Smooth muscle cell (in vitro differentiated cells): Measurements from ENCODE around the gene PKDREJ. TPM values are rescaled to one million over a fixed set of nuclear protein-coding genes. Genes with fewer than 3 reads are reported as not detected.

ENCODE experiments used
- DNase-seq: peaks from one replicate; lab custom pipeline; 2025; ENCODE audit not compliant: unreplicated experiment; lab: John Stamatoyannopoulos, UW
- H2AFZ ChIP-seq: fragments of 200-600 bp; sonication (generic); 2 replicates; pipeline ENCODE4 v1.6.0; 2016; ENCODE audit warnings: antibody characterized with exemption, low read depth, mild to moderate bottlenecking
- H3F3A ChIP-seq: fragments of 200-600 bp; sonication (generic); 2 replicates; pipeline ENCODE4 v1.6.0; 2017; ENCODE audit warnings: antibody characterized with exemption, low read depth
- H3K27ac ChIP-seq: fragments of 200-600 bp; sonication (generic); 2 replicates; pipeline ENCODE4 v1.5.1; 2016; ENCODE audit warnings: low read depth, mild to moderate bottlenecking
- H3K27me3 ChIP-seq: fragments of 200-600 bp; sonication (generic); 2 replicates; pipeline ENCODE4 v1.6.1; 2016; ENCODE audit warnings: low read depth, mild to moderate bottlenecking
- H3K36me3 ChIP-seq: fragments of 200-600 bp; sonication (generic); 2 replicates; pipeline ENCODE4 v1.5.1; 2016; ENCODE audit warnings: low read depth
- H3K4me1 ChIP-seq: fragments of 200-600 bp; sonication (generic); 2 replicates; pipeline ENCODE4 v1.5.1; 2016; ENCODE audit warnings: low read depth
- H3K4me2 ChIP-seq: fragments of 200-600 bp; sonication (generic); 2 replicates; pipeline ENCODE4 v1.6.0; 2016; ENCODE audit warnings: mild to moderate bottlenecking
- H3K4me3 ChIP-seq: fragments of 200-600 bp; sonication (generic); 2 replicates; pipeline ENCODE4 v1.5.1; 2016; ENCODE audit warnings: mild to moderate bottlenecking
- H3K79me2 ChIP-seq: fragments of 200-600 bp; sonication (generic); 2 replicates; pipeline ENCODE4 v1.6.0; 2016; ENCODE audit warnings: low read depth, mild to moderate bottlenecking
- H3K9ac ChIP-seq: fragments of 200-600 bp; sonication (generic); 2 replicates; pipeline ENCODE4 v1.6.0; 2016; ENCODE audit warnings: low read depth
- H3K9me3 ChIP-seq: fragments of 200-600 bp; sonication (generic); replicated peaks from 2 replicates; pipeline ENCODE4 v1.5.1; 2016; ENCODE audit warnings: low read depth
- H4K20me1 ChIP-seq: fragments of 200-600 bp; sonication (generic); 2 replicates; pipeline ENCODE4 v1.6.0; 2016; ENCODE audit warnings: low read depth
- WGBS: methylation state at CpG from one replicate; pipeline ENCODE4 v1.1.7; 2016; ENCODE audit warnings: low lambda C conversion rate; 5-methylcytosine and 5-hydroxymethylcytosine counted together
- polyA plus RNA-seq: library from polyadenylated mRNA; unstranded; fragments of >200 nt; fragmentation: Nextera tagmentation; extraction: Ambion mirVana; gene quantifications from 2 replicates; pipeline ENCODE4 v1.2.1, GENCODE V29; 2016
- total RNA-seq: library from RNA; depleted of rRNA; stranded (reverse); fragments of >200 nt; gene quantifications from 2 replicates; pipeline ENCODE4 v1.2.3, GENCODE V29; 2014
- TF ChIP-seq, protein P1 (sequence below): fragments of 200-600 bp; sonication (generic); IDR thresholded peaks from 2 replicates; pipeline ENCODE4 v1.5.1; 2017; ENCODE audit warnings: borderline replicate concordance, mild to moderate bottlenecking, antibody characterized with exemption; ENCODE audit not compliant: insufficient read depth, poor library complexity, severe bottlenecking

PKDREJ gene
- total and polyA plus RNA-seq, 2 experiments from 2014 or later: 0.05 TPM; not detected in 1

DNA sequence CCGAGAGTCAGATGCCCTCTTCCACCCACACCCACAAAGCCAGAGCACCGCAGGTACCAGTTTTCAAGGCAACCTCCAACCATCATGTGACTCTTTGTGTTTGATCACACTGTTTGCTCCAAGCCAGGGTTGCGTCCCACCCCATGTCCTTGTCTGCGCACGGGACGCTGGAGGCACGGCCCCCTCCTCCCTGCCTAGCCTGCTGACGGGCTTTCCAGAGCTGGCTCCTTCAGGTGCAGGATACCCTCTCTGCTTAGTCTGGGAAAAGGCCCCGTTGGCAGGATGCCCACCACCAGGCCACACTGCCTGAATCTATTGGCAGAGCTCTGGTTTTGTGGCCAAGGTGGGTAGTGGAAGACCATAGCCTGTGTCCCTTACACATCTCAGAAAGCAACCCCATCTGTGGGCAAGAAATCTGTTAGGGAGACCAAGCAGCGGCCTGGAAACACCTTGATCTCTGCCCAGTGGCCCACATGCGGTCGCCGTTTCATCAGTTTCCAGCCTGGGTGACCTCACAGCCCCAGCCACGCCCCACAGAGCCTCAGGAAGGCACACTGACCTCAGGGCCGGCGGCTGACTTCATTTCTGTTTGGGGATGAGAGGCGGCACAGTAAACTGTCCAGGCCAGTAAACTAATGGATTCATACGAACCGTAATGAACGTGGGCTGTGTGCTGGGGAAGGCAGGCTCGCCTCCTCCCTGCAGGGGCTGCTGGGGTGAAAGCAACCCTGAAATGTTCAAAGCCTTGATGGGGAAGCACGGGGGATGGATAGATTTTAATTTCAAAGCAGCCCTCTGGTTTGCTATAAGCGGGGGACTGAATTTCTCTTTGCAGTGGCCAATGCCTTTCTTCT, 38.9 kb downstream of the PKDREJ start:
- Histone ChIP-seq H3K79me2 (no peaks in the 10 kb centered on the region), H3K4me2 (no peak overlapping the region), H3K4me1 (no peaks in the 10 kb centered on the region), H3K27me3 (no peaks in the 10 kb centered on the region), H3F3A (no peaks in the 10 kb centered on the region), H3K9ac (no peak overlapping the region), H3K36me3 (peaks cover 4% of the 10 kb centered on the region), H3K27ac (no peak overlapping the region), H4K20me1 (no peaks in the 10 kb centered on the region), H3K9me3 (no peaks in the 10 kb centered on the region), H2AFZ (no peak overlapping the region), H3K4me3 (no peak overlapping the region)
- TF ChIP-seq, protein P1, sequence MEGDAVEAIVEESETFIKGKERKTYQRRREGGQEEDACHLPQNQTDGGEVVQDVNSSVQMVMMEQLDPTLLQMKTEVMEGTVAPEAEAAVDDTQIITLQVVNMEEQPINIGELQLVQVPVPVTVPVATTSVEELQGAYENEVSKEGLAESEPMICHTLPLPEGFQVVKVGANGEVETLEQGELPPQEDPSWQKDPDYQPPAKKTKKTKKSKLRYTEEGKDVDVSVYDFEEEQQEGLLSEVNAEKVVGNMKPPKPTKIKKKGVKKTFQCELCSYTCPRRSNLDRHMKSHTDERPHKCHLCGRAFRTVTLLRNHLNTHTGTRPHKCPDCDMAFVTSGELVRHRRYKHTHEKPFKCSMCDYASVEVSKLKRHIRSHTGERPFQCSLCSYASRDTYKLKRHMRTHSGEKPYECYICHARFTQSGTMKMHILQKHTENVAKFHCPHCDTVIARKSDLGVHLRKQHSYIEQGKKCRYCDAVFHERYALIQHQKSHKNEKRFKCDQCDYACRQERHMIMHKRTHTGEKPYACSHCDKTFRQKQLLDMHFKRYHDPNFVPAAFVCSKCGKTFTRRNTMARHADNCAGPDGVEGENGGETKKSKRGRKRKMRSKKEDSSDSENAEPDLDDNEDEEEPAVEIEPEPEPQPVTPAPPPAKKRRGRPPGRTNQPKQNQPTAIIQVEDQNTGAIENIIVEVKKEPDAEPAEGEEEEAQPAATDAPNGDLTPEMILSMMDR: no peak
- no peak for DNase-seq
- WGBS: 90% methylated on average over 23 of the region's 23 CpGs

DNA sequence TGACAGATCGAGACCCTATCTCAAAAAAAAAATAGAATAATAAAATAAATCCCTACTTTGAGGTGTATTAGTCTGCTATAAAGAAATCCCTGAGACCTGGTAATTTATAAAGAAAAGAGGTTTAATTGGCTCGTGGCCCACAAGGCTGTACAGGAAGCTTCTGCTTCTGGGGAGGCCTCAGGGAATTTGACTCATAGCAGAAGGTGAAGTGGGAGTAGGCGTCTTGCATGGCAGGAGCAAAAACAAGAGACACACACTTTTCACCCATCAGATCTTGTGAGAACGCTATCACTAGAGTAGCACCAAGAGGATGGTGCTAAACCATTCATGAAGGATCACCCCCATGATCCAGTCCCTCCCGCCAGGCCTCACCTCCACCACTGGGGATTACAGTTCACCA, 42.2 kb downstream of the PKDREJ start:
- Histone ChIP-seq H4K20me1 (no peaks in the 10 kb centered on the region), H3K27ac (no peak overlapping the region), H3K9me3 (no peaks in the 10 kb centered on the region), H3K27me3 (no peaks in the 10 kb centered on the region), H3K9ac (no peak overlapping the region), H3K36me3 (peaks cover 4% of the 10 kb centered on the region), H3K4me1 (no peaks in the 10 kb centered on the region), H3K79me2 (no peaks in the 10 kb centered on the region), H3F3A (no peaks in the 10 kb centered on the region), H3K4me3 (no peak overlapping the region), H2AFZ (no peak overlapping the region), H3K4me2 (no peak overlapping the region)
- TF ChIP-seq, protein P1: no peak
- DNase-seq: no peak
- 94% methylated on average over 5 of the region's 5 CpGs for WGBS

DNA sequence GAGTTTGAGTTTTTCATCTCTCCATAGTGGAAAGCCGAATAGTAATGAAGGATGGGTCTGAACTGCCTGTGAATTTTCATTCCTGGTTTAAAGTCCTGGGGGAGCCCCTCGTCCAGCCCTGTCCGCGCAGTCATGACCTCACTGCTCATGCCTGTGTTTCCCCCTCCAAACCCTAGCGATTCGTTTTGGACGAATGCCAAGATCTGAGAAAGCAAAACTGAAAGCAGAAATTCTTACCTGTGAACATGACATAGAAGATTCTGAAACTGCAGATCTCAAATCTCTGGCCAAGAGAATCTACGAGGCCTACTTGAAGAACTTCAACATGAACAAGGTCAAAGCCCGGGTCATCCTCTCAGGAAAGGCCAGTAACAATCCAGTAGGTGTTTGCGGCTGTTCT, 43.5 kb downstream of the PKDREJ start:
- no peak overlapping the region for H2AFZ ChIP-seq
- no peak overlapping the region for H3K9ac ChIP-seq
- no peaks in the 10 kb centered on the region for H3F3A ChIP-seq
- DNase-seq: no peak
- no peaks in the 10 kb centered on the region for H3K4me1 ChIP-seq
- no peaks in the 10 kb centered on the region for H4K20me1 ChIP-seq
- TF ChIP-seq, protein P1: no peak
- peaks cover 4% of the 10 kb centered on the region for H3K36me3 ChIP-seq
- no peaks in the 10 kb centered on the region for H3K27me3 ChIP-seq
- H3K4me3 ChIP-seq: no peak overlapping the region
- no peak overlapping the region for H3K4me2 ChIP-seq
- H3K79me2 ChIP-seq: no peaks in the 10 kb centered on the region
- no peaks in the 10 kb centered on the region for H3K9me3 ChIP-seq
- H3K27ac ChIP-seq: no peak overlapping the region
- WGBS: 97% methylated on average over 10 of the region's 10 CpGs

DNA sequence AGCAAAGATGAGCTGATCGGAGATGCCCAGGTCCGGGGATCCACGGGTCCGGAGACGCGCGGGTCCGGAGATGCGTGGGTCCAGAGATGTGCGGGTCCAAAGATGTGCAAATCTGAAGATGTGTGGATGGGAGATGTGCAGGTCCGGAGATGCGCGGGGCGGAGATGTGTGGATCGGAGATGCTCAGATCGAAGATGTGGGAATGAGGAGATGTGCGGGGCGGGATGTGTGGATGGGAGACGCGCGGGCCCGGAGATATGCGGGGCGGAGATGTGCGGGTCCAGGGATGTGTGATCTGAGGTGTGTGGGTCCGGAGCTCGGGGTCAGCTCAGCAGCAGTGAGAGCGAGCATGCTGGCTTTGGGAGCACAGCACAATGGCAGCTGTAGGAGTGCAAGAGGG, 48.5 kb downstream of the PKDREJ start:
- H3K27ac ChIP-seq: no peak overlapping the region
- H3K4me3 ChIP-seq: no peak overlapping the region
- TF ChIP-seq, protein P1: no peak
- H4K20me1 ChIP-seq: no peaks in the 10 kb centered on the region
- no peaks in the 10 kb centered on the region for H3K4me1 ChIP-seq
- H3K4me2 ChIP-seq: no peak overlapping the region
- no peak overlapping the region for H3K9ac ChIP-seq
- H3K36me3 ChIP-seq: peaks cover 8% of the 10 kb centered on the region
- no peaks in the 10 kb centered on the region for H3K79me2 ChIP-seq
- H2AFZ ChIP-seq: no peak overlapping the region
- no peaks in the 10 kb centered on the region for H3F3A ChIP-seq
- H3K27me3 ChIP-seq: no peaks in the 10 kb centered on the region
- DNase-seq: no peak
- over 99% methylated on average over 24 of the region's 28 CpGs for WGBS
- H3K9me3 ChIP-seq: peaks cover 3% of the 10 kb centered on the region
